ENCODE data around the gene WWOX.

GRCh38 chr16:78796221-78796866, 696.9 kb downstream of the WWOX start:
- TF ChIP-seq EZH2 (IDR thresholded peaks at IDR 0.05; ENCODE audit: low read length), result no peak
- TF ChIP-seq CTCF (optimal IDR thresholded peaks at IDR 0.05 in 1 of 3, IDR thresholded peaks at IDR 0.05 in 1 of 3, conservative IDR thresholded peaks at IDR 0.05 in 1 of 3; ENCODE audit: extremely low read depth in 1 of 3, insufficient read depth in 2 of 3, low read length in 3 of 3), result no peak

All from keratinocyte (primary cell).